GM23248 (cell line): Measurements from ENCODE around the gene GULP1. TPM values are rescaled to one million over a fixed set of nuclear protein-coding genes. Genes with fewer than 3 reads are reported as not detected.
"Not testable (repeated sequence)": the region's sequence is repeated elsewhere in the genome, so short reads cannot be mapped to it uniquely, and the experiment has no call there.

Experiments used
- DNase-seq: peaks from one replicate; pipeline ENCODE4 v3.0.0-alpha.2; 2015
- H2AFZ ChIP-seq: fragments of 200-600 bp; sonication (generic); 2 replicates; pipeline ENCODE4 v1.6.1; 2016; ENCODE audit warnings: antibody characterized with exemption
- H3F3A ChIP-seq: fragments of 200-600 bp; sonication (generic); 2 replicates; pipeline ENCODE4 v1.6.1; 2016; ENCODE audit warnings: mild to moderate bottlenecking, antibody characterized with exemption, mixed run types; ENCODE audit not compliant: insufficient read depth
- H3K27ac ChIP-seq: fragments of 200-600 bp; sonication (generic); 2 replicates; pipeline ENCODE4 v1.5.1; 2016; ENCODE audit warnings: mild to moderate bottlenecking
- H3K27me3 ChIP-seq: fragments of 200-600 bp; sonication (generic); replicated peaks from 2 replicates; pipeline ENCODE4 v1.6.1; 2016; ENCODE audit warnings: mild to moderate bottlenecking; ENCODE audit not compliant: insufficient read depth
- H3K36me3 ChIP-seq: fragments of 200-600 bp; sonication (generic); 2 replicates; pipeline ENCODE4 v1.6.1; 2016; ENCODE audit warnings: low read depth, mild to moderate bottlenecking
- H3K4me1 ChIP-seq: fragments of 200-600 bp; sonication (generic); 2 replicates; pipeline ENCODE4 v1.6.1; 2016; ENCODE audit warnings: mild to moderate bottlenecking; ENCODE audit not compliant: insufficient read depth
- H3K4me2 ChIP-seq: fragments of 200-600 bp; sonication (generic); one replicate; pipeline ENCODE4 v1.6.1; 2016; ENCODE audit warnings: mild to moderate bottlenecking; ENCODE audit not compliant: unreplicated experiment
- H3K4me3 ChIP-seq: fragments of 200-600 bp; sonication (generic); 2 replicates; pipeline ENCODE4 v1.5.1; 2016; ENCODE audit warnings: mild to moderate bottlenecking
- H3K79me2 ChIP-seq: fragments of 200-600 bp; sonication (generic); 2 replicates; pipeline ENCODE4 v1.6.1; 2016; ENCODE audit warnings: mild to moderate bottlenecking; ENCODE audit not compliant: insufficient read depth
- H3K9ac ChIP-seq: fragments of 200-600 bp; sonication (generic); 2 replicates; pipeline ENCODE4 v1.6.1; 2016; ENCODE audit warnings: mild to moderate bottlenecking
- H3K9me2 ChIP-seq: fragments of 200-600 bp; sonication (generic); 2 replicates; pipeline ENCODE4 v1.6.1; 2016; ENCODE audit warnings: mixed run types, mild to moderate bottlenecking, moderate library complexity; ENCODE audit not compliant: insufficient read depth
- H3K9me3 ChIP-seq: fragments of 200-600 bp; sonication (generic); one replicate; pipeline ENCODE4 v1.6.1; 2017; ENCODE audit warnings: low read depth
- H4K20me1 ChIP-seq: fragments of 200-600 bp; sonication (generic); 2 replicates; pipeline ENCODE4 v1.6.0; 2016; ENCODE audit not compliant: insufficient read depth
- EZH2 ChIP-seq: fragments of 200-600 bp; sonication (generic); IDR thresholded peaks from 2 replicates; pipeline ENCODE4 v1.6.1; 2018; ENCODE audit warnings: antibody characterized with exemption, mild to moderate bottlenecking; ENCODE audit not compliant: insufficient read depth, poor library complexity, severe bottlenecking
- EZH2phosphoT487 ChIP-seq: fragments of 200-600 bp; sonication (generic); IDR thresholded peaks from 2 replicates; pipeline ENCODE4 v1.6.1; 2018; ENCODE audit warnings: antibody characterized with exemption, moderate library complexity, mild to moderate bottlenecking, low read depth; ENCODE audit not compliant: insufficient read depth
- WGBS, 2 experiments: methylation state at CpG; one replicate each; pipeline ENCODE4 v1.1.6; 2015 to 2017; ENCODE audit warnings: low lambda C conversion rate in 2 of 2, low coverage in 1 of 2; ENCODE audit errors: missing lambda C conversion rate in 2 of 2; 5-methylcytosine and 5-hydroxymethylcytosine counted together
- in situ Hi-C: fragments of 300-500 bp; cut with MboI; formaldehyde crosslinking; loops from 2 replicates; pipeline ENCODE4 v1.15.0; 2020
- polyA plus RNA-seq: library from polyadenylated mRNA; unstranded; fragments of >200 nt; fragmentation: Nextera tagmentation; extraction: Ambion mirVana; gene quantifications from 2 replicates; pipeline ENCODE4 v1.2.1, GENCODE V29; 2016
- total RNA-seq: library from RNA; depleted of rRNA; stranded (reverse); fragments of >200 nt; shearing (Covaris generic); gene quantifications from 2 replicates; pipeline ENCODE4 v1.2.3, GENCODE V29; 2014

The GULP1 gene
- total and polyA plus RNA-seq, 2 experiments from 2014 or later = 6.1 to 11.9 TPM

DNA sequence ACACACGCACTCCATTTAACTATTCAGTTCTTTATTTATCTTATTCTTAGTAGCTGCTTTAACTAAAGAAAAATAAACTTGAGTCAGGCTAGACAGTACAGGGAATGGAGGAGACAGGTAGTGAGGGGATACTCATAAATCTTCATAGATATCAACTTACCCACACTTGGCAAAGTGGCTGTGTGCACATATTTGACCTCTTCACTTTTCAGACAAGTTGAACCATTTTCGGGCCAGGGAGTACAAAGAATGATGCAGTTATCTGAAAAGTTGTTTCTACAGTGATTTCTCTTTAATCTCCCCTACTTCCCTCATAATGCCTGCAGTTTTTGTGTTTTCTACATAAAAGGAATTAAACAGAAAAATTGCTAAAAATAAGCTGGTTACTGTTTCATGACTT is 307.5 kb downstream of the GULP1 start:
- Histone ChIP-seq H3K4me2 (no peak overlapping the region), H3K36me3 (no peaks in the 10 kb centered on the region), H3K79me2 (no peaks in the 10 kb centered on the region), H3K9me3 (no peaks in the 10 kb centered on the region), H3K4me1 (0 out of 2 replicates have a peak, but pooled peaks cover 7% of the 10 kb centered on the region), H3K9ac (no peak overlapping the region), H3K4me3 (no peak overlapping the region), H3K27ac (no peak overlapping the region), H3K9me2 (no peaks in the 10 kb centered on the region; the same call in 1 of the 2 replicates), H3K27me3 (no peaks in the 10 kb centered on the region), H4K20me1 (no peaks in the 10 kb centered on the region), H3F3A (no peaks in the 10 kb centered on the region), H2AFZ (no peak overlapping the region)
- DNase-seq = no peak
- WGBS, 2 experiments = 69 to 71% methylated on average over 2 of the region's 2 CpGs
- in situ Hi-C loops = no loop called here
- TF ChIP-seq EZH2phosphoT487 (no peak), EZH2 (no peak)

DNA sequence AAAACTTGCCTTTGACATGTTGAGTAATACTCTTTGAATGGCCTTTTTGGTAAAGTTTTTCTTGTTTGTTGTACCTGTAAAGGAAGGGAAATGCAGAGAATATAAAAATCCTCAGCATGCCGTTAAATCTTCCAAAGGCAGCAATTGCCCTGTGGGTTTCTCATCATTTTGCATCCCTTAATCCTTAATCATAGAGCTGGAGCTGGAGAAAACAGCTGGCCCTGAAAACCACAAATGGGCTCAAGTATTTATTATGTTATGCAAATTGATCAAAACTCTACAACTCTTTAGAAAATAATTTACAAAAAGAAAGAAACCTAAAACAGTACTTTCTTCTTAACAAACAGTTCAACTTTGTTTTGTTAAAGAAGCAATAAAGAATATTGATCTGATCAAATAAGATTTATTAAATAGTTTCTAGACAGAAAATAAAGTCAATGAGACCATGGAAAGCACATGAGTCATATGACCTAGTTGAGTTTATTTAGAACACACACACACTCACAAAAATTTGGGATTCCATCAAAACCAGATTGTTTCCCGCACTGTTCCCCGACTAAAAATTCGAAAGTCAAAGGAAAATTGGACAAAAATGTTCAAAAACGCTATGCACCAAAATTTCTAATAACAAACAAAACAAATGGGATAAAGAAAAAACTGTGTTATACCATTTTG is 309.0 kb downstream of the GULP1 start:
- Histone ChIP-seq H3K4me1 (0 out of 2 replicates have a peak, but pooled peaks cover 7% of the 10 kb centered on the region), H3F3A (no peaks in the 10 kb centered on the region), H3K27me3 (no peaks in the 10 kb centered on the region), H4K20me1 (no peaks in the 10 kb centered on the region), H2AFZ (no peak overlapping the region), H3K27ac (no peak overlapping the region), H3K9ac (no peak overlapping the region), H3K4me2 (no peak overlapping the region), H3K79me2 (no peaks in the 10 kb centered on the region), H3K36me3 (no peaks in the 10 kb centered on the region), H3K4me3 (no peak overlapping the region), H3K9me3 (no peaks in the 10 kb centered on the region), H3K9me2 (no peaks in the 10 kb centered on the region; the same call in 1 of the 2 replicates)
- TF ChIP-seq EZH2phosphoT487 = no peak
- no peak for TF ChIP-seq EZH2
- peak; percentile 53 for DNase-seq
- in situ Hi-C loops = no loop called here
- WGBS, 2 experiments = 83 to 85% methylated on average over 5 of the region's 5 CpGs

DNA sequence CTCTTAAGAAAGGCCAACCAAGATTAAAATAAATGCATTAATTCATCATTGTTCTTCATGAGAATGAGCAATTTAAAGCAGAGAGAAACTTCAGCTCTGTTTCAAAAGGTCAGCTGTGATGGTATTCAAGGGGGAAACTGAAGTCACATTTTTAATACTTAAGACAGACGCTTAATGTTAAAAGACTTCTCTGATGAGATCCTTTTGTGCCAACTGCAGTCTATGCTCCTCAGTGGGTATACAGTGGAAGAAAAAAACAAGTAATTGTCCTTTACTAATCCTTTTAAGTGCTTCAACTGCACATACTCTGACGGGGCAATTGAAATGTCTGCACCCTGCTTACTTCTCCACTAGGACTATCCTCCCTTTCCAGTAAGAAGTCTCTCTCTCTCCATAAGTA is 309.7 kb downstream of the GULP1 start:
- Histone ChIP-seq H3K9me2 (no peaks in the 10 kb centered on the region; the same call in 1 of the 2 replicates), H3K4me2 (no peak overlapping the region), H3F3A (no peaks in the 10 kb centered on the region), H3K4me1 (0 out of 2 replicates have a peak, but pooled peaks cover 7% of the 10 kb centered on the region), H4K20me1 (no peaks in the 10 kb centered on the region), H2AFZ (no peak overlapping the region), H3K27ac (no peak overlapping the region), H3K9ac (no peak overlapping the region), H3K79me2 (no peaks in the 10 kb centered on the region), H3K36me3 (no peaks in the 10 kb centered on the region), H3K9me3 (no peaks in the 10 kb centered on the region), H3K4me3 (no peak overlapping the region), H3K27me3 (no peaks in the 10 kb centered on the region)
- in situ Hi-C loops = no loop called here
- DNase-seq = no peak
- 90 to 100% methylated on average over 2 of the region's 2 CpGs for WGBS, 2 experiments
- no peak for TF ChIP-seq EZH2
- TF ChIP-seq EZH2phosphoT487 = no peak

DNA sequence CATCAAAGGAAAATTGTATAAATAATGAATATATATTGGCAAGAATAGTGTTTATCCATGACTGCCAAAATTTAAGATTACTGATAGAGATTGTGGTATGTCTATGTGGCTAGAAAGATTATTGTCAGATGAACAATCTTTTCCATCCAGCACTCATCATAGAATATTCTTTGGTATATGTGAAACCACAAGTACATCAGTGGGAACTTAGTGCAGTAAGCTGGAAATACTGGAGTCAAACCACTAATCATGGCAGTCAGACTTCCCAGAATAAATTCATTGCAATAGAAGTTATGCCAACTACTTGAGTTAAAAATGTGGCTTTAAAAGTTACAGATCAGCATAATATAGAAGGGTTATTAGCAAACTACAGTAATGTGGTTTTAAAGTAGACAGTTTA is 310.3 kb downstream of the GULP1 start:
- no peaks in the 10 kb centered on the region; the same call in 1 of the 2 replicates for H3K9me2 ChIP-seq
- no peaks in the 10 kb centered on the region for H3F3A ChIP-seq
- peak; percentile 14 for DNase-seq
- no peaks in the 10 kb centered on the region for H3K9me3 ChIP-seq
- no peaks in the 10 kb centered on the region for H3K36me3 ChIP-seq
- H3K4me3 ChIP-seq = no peak overlapping the region
- H3K27ac ChIP-seq = no peak overlapping the region
- 0 out of 2 replicates have a peak, but pooled peaks cover 7% of the 10 kb centered on the region for H3K4me1 ChIP-seq
- in situ Hi-C loops = no loop called here
- H3K79me2 ChIP-seq = no peaks in the 10 kb centered on the region
- no peaks in the 10 kb centered on the region for H3K27me3 ChIP-seq
- H4K20me1 ChIP-seq = no peaks in the 10 kb centered on the region
- TF ChIP-seq EZH2 (no peak), EZH2phosphoT487 (no peak)
- H3K4me2 ChIP-seq = no peak overlapping the region
- no peak overlapping the region for H2AFZ ChIP-seq
- no peak overlapping the region for H3K9ac ChIP-seq

DNA sequence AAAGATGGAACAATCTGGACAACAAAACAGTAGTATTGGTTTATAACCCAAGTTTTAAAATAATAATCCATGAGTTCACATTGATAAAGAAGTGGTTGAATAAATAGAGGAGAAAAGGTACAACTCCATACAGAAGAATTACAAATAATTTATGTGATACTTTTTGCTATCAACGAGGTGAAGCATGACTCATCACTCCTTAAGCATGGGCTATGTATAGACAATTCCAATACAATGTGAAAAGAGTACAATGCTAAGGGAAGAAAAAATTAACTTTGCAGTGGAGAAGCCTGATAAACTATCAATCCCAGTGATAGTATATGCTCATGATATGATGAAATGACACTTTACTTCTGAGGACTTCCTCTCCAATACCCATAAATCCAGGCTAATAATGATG is 312.9 kb downstream of the GULP1 start:
- Histone ChIP-seq H3K4me2 (no peak overlapping the region), H3K9me2 (no peaks in the 10 kb centered on the region), H3K4me1 (peaks cover 15% of the 10 kb centered on the region), H3K9me3 (no peaks in the 10 kb centered on the region), H3K36me3 (no peaks in the 10 kb centered on the region), H3K27me3 (no peaks in the 10 kb centered on the region), H3K27ac (no peak overlapping the region), H3K4me3 (no peak overlapping the region), H3F3A (no peaks in the 10 kb centered on the region), H3K79me2 (no peaks in the 10 kb centered on the region), H3K9ac (no peak overlapping the region), H2AFZ (no peak overlapping the region), H4K20me1 (no peaks in the 10 kb centered on the region)
- WGBS, 2 experiments = 62 to 71% methylated on average over 1 of the region's 1 CpG
- peak; percentile 5 for DNase-seq
- in situ Hi-C loops = no loop called here
- TF ChIP-seq EZH2phosphoT487 = no peak

DNA sequence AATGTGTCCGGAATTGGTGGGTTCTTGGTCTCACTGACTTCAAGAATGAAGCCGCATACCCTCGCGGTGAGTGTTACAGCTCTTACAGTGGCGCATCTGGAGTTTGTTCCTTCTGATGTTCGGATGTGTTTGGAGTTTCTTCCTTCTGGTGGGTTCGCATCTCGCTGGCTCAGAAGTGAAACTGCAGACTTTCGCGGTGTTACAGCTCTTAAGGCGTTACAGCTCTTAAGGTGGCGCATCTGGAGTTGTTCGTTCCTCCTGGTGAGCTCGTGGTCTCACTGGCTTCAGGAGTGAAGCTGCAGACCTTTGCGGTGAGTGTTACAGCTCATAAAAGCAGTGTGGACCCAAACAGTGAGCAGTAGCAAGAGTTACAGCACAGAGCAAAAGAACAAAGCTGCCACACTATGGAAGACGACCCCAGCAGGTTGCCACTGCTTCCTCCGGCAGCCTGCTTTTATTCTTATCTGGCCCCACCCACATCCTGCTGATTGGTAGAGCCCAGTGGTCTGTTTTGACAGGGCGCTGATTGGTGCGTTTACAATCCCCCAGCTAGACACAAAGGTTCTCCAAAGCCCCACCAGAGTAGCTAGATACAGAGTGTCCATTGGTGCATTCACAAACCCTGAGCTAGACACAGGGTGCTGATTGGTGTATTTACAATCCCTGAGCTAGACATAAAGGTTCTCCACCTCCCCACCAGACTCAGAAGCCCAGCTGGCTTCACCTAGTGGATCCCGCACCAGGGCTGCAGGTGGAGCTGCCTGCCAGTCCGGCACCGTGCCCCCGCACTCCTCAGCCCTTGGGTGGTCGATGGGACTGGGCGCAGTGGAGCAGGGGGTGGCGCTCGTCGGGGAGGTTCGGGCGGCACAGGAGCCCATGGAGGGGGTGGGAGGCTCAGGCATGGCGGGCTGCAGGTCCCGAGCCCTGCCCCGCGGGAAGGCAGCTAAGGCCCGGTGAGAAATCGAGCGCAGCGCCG is 314.2 kb downstream of the GULP1 start:
- H3K9me2 ChIP-seq, H3K79me2 ChIP-seq, H3K9me3 ChIP-seq, in situ Hi-C loops, H3K4me3 ChIP-seq, H4K20me1 ChIP-seq, H3K27me3 ChIP-seq, DNase-seq, H3K9ac ChIP-seq, H3K4me1 ChIP-seq, H3K27ac ChIP-seq, H3K4me2 ChIP-seq, H3K36me3 ChIP-seq, H3F3A ChIP-seq, H2AFZ ChIP-seq: not testable (repeated sequence)
- WGBS, 2 experiments = 96 to 98% methylated on average over 24 to 37 of the region's 39 CpGs

DNA sequence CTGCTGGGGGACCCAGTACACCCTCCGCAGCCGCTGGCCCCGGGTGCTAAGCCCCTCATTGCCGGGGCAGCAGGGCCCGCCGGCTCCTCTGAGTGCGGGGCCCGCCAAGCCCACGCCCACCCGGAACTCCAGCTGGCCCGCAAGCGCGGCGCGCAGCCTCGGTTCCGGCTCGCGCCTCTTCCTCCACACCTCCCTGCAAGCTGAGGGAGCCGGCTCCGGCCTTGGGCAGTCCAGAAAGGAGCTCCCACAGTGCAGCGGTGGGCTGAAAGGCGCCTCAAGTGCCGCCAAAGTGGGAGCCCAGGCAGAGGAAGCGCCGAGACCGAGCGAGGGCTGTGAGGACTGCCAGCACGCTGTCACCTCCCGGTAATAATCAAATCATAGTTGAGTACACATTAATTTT is 314.9 kb downstream of the GULP1 start:
- H3K4me1 ChIP-seq, H2AFZ ChIP-seq, H3F3A ChIP-seq, DNase-seq, H3K9me3 ChIP-seq, H3K36me3 ChIP-seq, H4K20me1 ChIP-seq, H3K27me3 ChIP-seq, H3K9ac ChIP-seq, H3K27ac ChIP-seq, H3K4me2 ChIP-seq, H3K79me2 ChIP-seq, in situ Hi-C loops, H3K9me2 ChIP-seq, H3K4me3 ChIP-seq: not testable (repeated sequence)
- WGBS, 2 experiments = 95% methylated on average over 11 to 29 of the region's 30 CpGs
